NOMO-1 (cell line): ENCODE data around the gene LIN7A.

Experiments used
- DNase-seq, 2 experiments: peaks; one replicate each; lab custom pipeline; 2025; ENCODE audit not compliant: unreplicated experiment in 2 of 2; lab: John Stamatoyannopoulos, UW

Gene LIN7A

GRCh38 chr12:80766210-80766609, 171.5 kb downstream of the LIN7A start:
- no peak for DNase-seq

- peak; percentile 10 to 29 for DNase-seq
Observed at GRCh38 chr12:80763874-80764273, 173.9 kb downstream of the LIN7A start.

- no peak for DNase-seq
Observed at GRCh38 chr12:80761838-80762237, 175.9 kb downstream of the LIN7A start.

GRCh38 chr12:80756875-80757274, 180.9 kb downstream of the LIN7A start:
- no peak for DNase-seq

GRCh38 chr12:80754274-80754673, 183.5 kb downstream of the LIN7A start:
- no peak for DNase-seq

- DNase-seq, result no peak
Observed at GRCh38 chr12:80752464-80752863, 185.3 kb downstream of the LIN7A start.

GRCh38 chr12:80749456-80749855, 188.3 kb downstream of the LIN7A start:
- DNase-seq, result no peak

GRCh38 chr12:80747800-80748199, 189.9 kb downstream of the LIN7A start:
- DNase-seq, result no peak

- no peak for DNase-seq
Observed at GRCh38 chr12:80745851-80746505, 191.8 kb downstream of the LIN7A start.
